ENCODE measurements around the gene ARHGEF9. TPM values are rescaled to one million over a fixed set of nuclear protein-coding genes. Genes with fewer than 3 reads are reported as not detected.
"Not testable (repeated sequence)": the region's sequence is repeated elsewhere in the genome, so short reads cannot be mapped to it uniquely, and the experiment has no call there.

Gene ARHGEF9
- total RNA-seq, 3 donors from 2014 or later: 9.3 to 28.0 (median 16.1) TPM

DNA sequence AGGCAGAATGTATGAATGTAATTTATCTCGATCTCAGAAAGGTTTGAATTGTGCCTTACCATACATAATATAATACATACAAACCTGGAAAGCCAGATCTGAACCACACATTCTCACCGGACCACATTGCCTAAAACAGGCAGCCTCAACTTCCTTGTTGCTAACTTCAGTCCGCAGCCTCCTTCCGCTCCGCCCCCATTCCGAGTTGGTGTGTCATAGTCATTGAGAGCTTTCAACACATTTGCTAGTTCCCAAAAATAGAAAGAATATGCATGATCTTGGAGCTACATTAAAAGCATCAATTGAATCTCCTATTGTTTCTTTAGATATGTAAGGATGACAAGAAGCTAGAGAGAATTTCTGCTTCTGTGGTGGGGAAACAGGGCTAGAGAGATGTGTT is 127.2 kb downstream of the ARHGEF9 start:
- no peaks in the 10 kb centered on the region for H3K4me1 ChIP-seq
- TF ChIP-seq, protein P1, sequence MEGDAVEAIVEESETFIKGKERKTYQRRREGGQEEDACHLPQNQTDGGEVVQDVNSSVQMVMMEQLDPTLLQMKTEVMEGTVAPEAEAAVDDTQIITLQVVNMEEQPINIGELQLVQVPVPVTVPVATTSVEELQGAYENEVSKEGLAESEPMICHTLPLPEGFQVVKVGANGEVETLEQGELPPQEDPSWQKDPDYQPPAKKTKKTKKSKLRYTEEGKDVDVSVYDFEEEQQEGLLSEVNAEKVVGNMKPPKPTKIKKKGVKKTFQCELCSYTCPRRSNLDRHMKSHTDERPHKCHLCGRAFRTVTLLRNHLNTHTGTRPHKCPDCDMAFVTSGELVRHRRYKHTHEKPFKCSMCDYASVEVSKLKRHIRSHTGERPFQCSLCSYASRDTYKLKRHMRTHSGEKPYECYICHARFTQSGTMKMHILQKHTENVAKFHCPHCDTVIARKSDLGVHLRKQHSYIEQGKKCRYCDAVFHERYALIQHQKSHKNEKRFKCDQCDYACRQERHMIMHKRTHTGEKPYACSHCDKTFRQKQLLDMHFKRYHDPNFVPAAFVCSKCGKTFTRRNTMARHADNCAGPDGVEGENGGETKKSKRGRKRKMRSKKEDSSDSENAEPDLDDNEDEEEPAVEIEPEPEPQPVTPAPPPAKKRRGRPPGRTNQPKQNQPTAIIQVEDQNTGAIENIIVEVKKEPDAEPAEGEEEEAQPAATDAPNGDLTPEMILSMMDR (IDR thresholded peaks at IDR 0.05): no peak
- TF ChIP-seq POLR2A (IDR thresholded peaks at IDR 0.05) (no peak), POLR2AphosphoS5 (IDR thresholded peaks at IDR 0.05) (no peak)
- H3K4me3 ChIP-seq: no peak overlapping the region
- peak overlapping the region; percentile 25 to 48 for H3K27ac ChIP-seq
- DNase-seq (ENCODE audit: low spot score in 2 of 2): peak in 1 of 2 donors; percentile 55
- peaks cover 0 to 25% of the 10 kb centered on the region in 2 donors for H3K27me3 ChIP-seq
- intact Hi-C loops (cut with DNase I; ENCODE audit: low total_unique reads): no loop called here
- no peaks in the 10 kb centered on the region for H3K36me3 ChIP-seq
- H3K9me3 ChIP-seq: no peaks in the 10 kb centered on the region

DNA sequence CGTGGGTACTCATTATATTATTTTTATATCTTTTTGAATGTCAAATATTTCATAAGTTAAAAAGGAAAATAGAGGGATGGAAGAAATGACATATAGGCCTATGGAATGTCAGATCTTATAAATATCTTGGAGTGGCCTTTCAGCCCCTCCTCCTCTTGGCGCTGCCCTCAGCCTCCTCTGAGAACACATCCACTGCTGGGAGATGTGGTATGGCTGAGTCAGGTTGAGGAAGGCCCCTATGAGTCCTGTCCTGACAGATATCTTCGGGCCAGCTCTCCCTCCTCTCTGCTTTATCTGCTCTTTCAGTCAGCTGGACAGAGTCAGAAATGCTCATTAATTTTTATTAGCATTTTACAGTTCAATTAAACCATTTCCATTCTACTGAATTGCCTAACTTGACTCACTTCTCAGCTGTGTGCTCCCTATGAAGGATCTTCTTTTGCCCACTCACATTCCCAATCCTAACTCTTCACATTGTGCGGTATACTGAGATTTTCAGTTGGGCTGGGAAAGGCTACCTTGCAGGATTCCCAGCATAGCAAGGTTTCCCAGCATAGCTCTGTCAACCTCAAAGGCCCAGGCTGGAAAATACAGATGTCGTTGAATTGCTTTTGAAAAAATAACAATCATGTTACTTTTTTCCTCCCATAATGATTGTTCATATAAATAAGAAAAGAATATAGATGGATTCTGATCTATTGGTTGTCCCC is 128.0 kb downstream of the ARHGEF9 start:
- TF ChIP-seq POLR2AphosphoS5 (IDR thresholded peaks at IDR 0.05) (no peak), POLR2A (IDR thresholded peaks at IDR 0.05) (no peak)
- no peak for DNase-seq (ENCODE audit: low spot score in 2 of 2)
- H3K4me1 ChIP-seq: no peaks in the 10 kb centered on the region
- no peak overlapping the region for H3K4me3 ChIP-seq
- no peaks in the 10 kb centered on the region for H3K36me3 ChIP-seq
- intact Hi-C loops (cut with DNase I; ENCODE audit: low total_unique reads): no loop called here
- H3K27me3 ChIP-seq: peaks cover 0 to 25% of the 10 kb centered on the region in 2 donors
- H3K9me3 ChIP-seq: no peaks in the 10 kb centered on the region
- peak overlapping the region in 1 of 2 donors; percentile 25 for H3K27ac ChIP-seq

DNA sequence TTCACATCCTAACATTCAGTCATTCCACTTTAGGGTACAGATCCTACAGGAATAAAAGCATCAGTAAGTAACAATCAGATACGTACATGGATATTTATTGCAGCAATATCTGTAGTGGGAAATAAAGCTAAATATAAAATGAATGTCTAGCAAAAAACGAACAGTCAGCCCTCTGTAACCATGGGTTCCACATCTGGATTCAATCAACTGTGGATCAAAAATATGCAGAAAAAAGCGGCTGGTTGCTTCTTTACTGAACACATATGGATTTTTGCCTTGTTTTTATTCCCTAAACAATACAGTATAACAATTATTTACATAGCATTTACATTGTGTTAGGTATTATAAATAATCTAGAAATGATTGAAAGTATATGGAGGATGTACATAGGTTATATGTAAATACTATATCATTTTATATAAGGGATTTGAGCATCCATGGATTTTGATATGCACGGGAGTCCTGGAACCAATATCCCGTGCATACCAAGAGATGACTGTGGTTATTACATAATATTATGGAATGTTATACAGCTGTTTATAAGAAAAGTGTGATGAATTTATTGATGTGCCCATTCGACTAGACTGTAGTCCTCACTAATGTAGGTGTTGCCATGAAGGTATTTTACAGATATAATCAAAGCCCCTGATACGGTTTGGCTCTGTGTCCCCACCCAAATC is 132.8 kb downstream of the ARHGEF9 start:
- Histone ChIP-seq H3K27me3 (no peaks in the 10 kb centered on the region), H3K4me3 (no peak overlapping the region), H3K36me3 (no peaks in the 10 kb centered on the region), H3K9me3 (no peaks in the 10 kb centered on the region), H3K4me1 (no peaks in the 10 kb centered on the region), H3K27ac (no peak overlapping the region)
- intact Hi-C loops (cut with DNase I; ENCODE audit: low total_unique reads): no loop called here
- TF ChIP-seq POLR2A (IDR thresholded peaks at IDR 0.05): no peak
- TF ChIP-seq, protein P1 (IDR thresholded peaks at IDR 0.05): no peak
- TF ChIP-seq POLR2AphosphoS5 (IDR thresholded peaks at IDR 0.05): no peak
- DNase-seq (ENCODE audit: low spot score in 2 of 2): no peak

DNA sequence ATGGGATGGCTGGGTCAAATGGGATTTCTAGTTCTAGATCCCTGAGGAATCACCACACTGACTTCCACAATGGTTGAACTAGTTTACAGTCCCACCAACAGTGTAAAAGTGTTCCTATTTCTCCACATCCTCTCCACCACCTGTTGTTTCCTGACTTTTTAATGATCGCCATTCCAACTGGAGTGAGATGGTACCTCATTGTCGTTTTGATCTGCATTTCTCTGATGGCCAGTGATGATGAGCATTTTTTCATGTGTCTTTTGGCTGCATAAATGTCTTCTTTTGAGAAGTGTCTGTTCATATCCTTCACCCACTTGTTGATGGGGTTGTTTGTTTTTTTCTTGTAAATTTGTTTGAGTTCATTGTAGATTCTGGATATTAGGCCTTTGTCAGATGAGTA is 139.3 kb downstream of the ARHGEF9 start:
- H3K9me3 ChIP-seq; H3K4me1 ChIP-seq; H3K27me3 ChIP-seq; H3K36me3 ChIP-seq; H3K27ac ChIP-seq; DNase-seq (ENCODE audit: low spot score in 2 of 2); intact Hi-C loops (cut with DNase I; ENCODE audit: low total_unique reads); H3K4me3 ChIP-seq: not testable (repeated sequence)

DNA sequence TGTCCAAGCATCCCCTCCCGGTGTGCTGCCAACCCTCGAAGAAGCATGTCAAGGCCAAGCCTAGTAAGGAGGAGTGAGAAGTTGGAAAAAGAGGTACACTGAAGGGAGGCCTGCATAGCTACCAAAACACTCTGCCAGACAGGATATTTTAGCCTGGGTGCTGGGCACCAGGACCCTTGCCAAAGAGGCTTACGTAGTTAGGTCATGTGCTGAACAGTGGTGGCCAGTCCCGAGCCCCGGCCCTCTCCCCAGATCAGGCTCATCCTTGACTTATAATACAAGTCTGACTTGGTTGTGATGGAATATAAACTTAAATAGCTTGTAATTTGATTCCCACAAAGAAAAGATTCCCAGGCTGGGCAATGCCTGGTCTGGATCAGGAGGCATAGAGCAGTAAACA is 149.3 kb downstream of the ARHGEF9 start:
- no peaks in the 10 kb centered on the region for H3K36me3 ChIP-seq
- H3K9me3 ChIP-seq: peaks cover 8 to 30% of the 10 kb centered on the region in 2 donors
- DNase-seq (ENCODE audit: low spot score in 2 of 2): no peak
- H3K27me3 ChIP-seq: peaks cover 0 to 23% of the 10 kb centered on the region in 2 donors
- no peak for TF ChIP-seq POLR2A (IDR thresholded peaks at IDR 0.05)
- TF ChIP-seq POLR2AphosphoS5 (IDR thresholded peaks at IDR 0.05): no peak
- TF ChIP-seq, protein P1 (IDR thresholded peaks at IDR 0.05): no peak
- intact Hi-C loops (cut with DNase I; ENCODE audit: low total_unique reads): no loop called here
- H3K4me1 ChIP-seq: no peaks in the 10 kb centered on the region
- H3K4me3 ChIP-seq: no peak overlapping the region
- H3K27ac ChIP-seq: no peak overlapping the region

DNA sequence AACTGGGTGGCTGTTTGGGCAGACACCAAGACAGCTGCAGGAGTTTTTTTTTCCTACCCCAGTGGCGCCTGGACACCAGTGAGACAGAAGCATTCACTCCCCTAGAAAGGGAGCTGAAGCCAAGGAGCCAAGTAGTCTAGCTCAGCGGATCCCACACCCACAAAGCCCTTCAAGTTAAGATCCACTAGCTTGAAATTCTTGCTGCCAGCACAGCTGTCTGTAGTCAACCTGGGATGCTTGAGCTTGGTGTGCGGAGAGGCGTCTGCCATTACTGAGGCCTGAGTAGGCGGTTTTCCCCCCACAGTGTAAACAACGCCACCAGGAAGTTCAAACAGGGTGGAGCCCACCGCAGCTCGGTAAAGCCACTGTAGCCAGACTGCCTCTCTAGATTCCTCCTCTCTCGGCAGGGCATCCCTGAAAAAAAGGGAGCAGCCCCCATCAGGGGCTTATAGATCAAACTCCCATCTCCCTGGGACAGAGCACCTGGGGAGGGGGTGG is 171.4 kb downstream of the ARHGEF9 start:
- no peaks in the 10 kb centered on the region for H3K4me1 ChIP-seq
- TF ChIP-seq POLR2A (IDR thresholded peaks at IDR 0.05) (no peak), POLR2AphosphoS5 (IDR thresholded peaks at IDR 0.05) (no peak)
- TF ChIP-seq, protein P1 (IDR thresholded peaks at IDR 0.05): no peak
- intact Hi-C loops (cut with DNase I; ENCODE audit: low total_unique reads): no loop called here
- H3K36me3 ChIP-seq: no peaks in the 10 kb centered on the region
- H3K9me3 ChIP-seq: peaks cover 0 to 27% of the 10 kb centered on the region in 2 donors
- H3K27ac ChIP-seq: no peak overlapping the region
- H3K4me3 ChIP-seq: no peak overlapping the region
- DNase-seq (ENCODE audit: low spot score in 2 of 2): no peak
- H3K27me3 ChIP-seq: no peaks in the 10 kb centered on the region
